NB4 (cell line): Measurements from ENCODE around the gene IMPG2.

ENCODE experiments used
- TF ChIP-seq, protein P1 (sequence below): IDR thresholded peaks from 2 replicates; pipeline ENCODE4 v1.6.1; 2011; ENCODE audit warnings: low read depth, low read length
- TF ChIP-seq, protein P2 (sequence below): IDR thresholded peaks from one replicate; pipeline ENCODE4 v1.5.1; 2012; ENCODE audit warnings: low read depth, low read length

DNA sequence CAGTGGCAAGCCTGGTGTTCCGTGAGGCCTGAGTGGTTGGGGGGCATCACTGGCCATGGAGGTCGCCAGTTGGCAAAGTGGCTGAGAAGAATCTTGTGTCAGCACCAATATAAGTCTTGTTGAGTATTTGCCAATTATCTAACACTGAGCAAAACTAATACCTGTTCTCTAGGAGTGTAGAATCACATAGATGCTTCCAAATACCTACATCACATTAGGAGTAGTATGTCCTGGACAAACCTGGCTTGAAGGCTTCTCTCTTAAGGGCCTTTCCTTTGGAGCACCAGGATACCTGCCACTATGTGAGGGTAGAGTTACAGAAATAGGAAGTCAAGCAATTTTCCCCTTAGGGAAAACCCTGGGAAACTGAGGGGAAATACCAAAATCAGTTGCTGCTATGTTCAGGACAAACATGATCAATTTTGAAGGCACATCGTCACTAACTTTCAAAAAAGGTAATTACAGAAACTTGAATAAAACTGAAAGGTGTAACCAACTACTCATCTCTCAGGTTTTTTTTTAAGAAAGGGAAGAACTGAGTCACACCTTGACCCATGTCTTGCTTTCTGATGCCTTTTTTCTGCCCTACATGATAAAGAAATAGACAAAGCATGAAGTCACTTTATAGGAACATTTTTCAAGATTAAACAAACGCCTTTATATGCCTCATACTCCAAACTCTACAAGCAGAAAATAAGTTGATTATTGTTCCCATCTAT lies 100.4 kb downstream of the IMPG2 start:
- TF ChIP-seq, protein P1, sequence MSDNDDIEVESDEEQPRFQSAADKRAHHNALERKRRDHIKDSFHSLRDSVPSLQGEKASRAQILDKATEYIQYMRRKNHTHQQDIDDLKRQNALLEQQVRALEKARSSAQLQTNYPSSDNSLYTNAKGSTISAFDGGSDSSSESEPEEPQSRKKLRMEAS, result no peak
- TF ChIP-seq, protein P2, sequence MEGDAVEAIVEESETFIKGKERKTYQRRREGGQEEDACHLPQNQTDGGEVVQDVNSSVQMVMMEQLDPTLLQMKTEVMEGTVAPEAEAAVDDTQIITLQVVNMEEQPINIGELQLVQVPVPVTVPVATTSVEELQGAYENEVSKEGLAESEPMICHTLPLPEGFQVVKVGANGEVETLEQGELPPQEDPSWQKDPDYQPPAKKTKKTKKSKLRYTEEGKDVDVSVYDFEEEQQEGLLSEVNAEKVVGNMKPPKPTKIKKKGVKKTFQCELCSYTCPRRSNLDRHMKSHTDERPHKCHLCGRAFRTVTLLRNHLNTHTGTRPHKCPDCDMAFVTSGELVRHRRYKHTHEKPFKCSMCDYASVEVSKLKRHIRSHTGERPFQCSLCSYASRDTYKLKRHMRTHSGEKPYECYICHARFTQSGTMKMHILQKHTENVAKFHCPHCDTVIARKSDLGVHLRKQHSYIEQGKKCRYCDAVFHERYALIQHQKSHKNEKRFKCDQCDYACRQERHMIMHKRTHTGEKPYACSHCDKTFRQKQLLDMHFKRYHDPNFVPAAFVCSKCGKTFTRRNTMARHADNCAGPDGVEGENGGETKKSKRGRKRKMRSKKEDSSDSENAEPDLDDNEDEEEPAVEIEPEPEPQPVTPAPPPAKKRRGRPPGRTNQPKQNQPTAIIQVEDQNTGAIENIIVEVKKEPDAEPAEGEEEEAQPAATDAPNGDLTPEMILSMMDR, result no peak
